Gastrocnemius medialis (tissue), 4 donors: ENCODE results near the gene SH2B3. TPM values are rescaled to one million over a fixed set of nuclear protein-coding genes. Genes with fewer than 3 reads are reported as not detected.
A peak's percentile ranks its signal among the peaks of the same experiment; 100 is the strongest.

Experiments used
- ATAC-seq, 2 donors: fragments of 150-250 bp; one replicate each; pipeline ENCODE4 v1.9.1; 2016
- DNase-seq, 2 donors: peaks; one replicate each; pipeline ENCODE4 v3.0.0-alpha.2; 2019
- H3K27ac ChIP-seq, 4 donors: fragments of 200-600 bp; sonication (generic); 1 replicate in 1 of 4; 2 replicates in 3 of 4; pipeline ENCODE4 v1.5.1; 2016 to 2018; ENCODE audit warnings: mild to moderate bottlenecking in 2 of 4, moderate library complexity in 1 of 4
- H3K27me3 ChIP-seq, 3 donors: fragments of 200-600 bp; sonication (generic) in 2 of 3; 1 replicate in 1 of 3; 2 replicates in 2 of 3; pipeline versions ENCODE4 v1.5.1 to v1.6.0; 2016 to 2019; ENCODE audit warnings: mild to moderate bottlenecking in 1 of 3, moderate library complexity in 1 of 3
- H3K36me3 ChIP-seq, 2 donors: fragments of 200-600 bp; sonication (generic) in 1 of 2; one replicate each; pipeline ENCODE4 v1.5.1; 2017 to 2018
- H3K4me1 ChIP-seq, 2 donors: fragments of 200-600 bp; sonication (generic) in 1 of 2; one replicate each; pipeline ENCODE4 v1.5.1; 2016 to 2017; ENCODE audit warnings: mild to moderate bottlenecking in 2 of 2
- H3K4me3 ChIP-seq, 4 donors: fragments of 200-600 bp; sonication (generic) in 3 of 4; 1 replicate in 1 of 4; 2 replicates in 3 of 4; pipeline ENCODE4 v1.5.1; 2016 to 2019; ENCODE audit warnings: mild to moderate bottlenecking in 2 of 4
- H3K9me3 ChIP-seq, 3 donors: fragments of 200-600 bp; sonication (generic) in 2 of 3; 1 replicate in 1 of 3; 2 replicates in 2 of 3; pipeline ENCODE4 v1.5.1; 2016 to 2019
- CTCF ChIP-seq, 5 experiments: fragments of 450-650 bp in 3 of 5; fragments of 200-600 bp in 2 of 5; sonication (generic) in 2 of 5; IDR thresholded peaks in 4 of 5; conservative IDR thresholded peaks in 1 of 5; 1 replicate in 4 of 5; 2 replicates in 1 of 5; pipeline ENCODE4 v1.5.1; 2016 to 2019; ENCODE audit warnings: antibody characterized with exemption in 5 of 5, mild to moderate bottlenecking in 3 of 5, moderate library complexity in 3 of 5
- POLR2A ChIP-seq, 2 donors: fragments of 450-650 bp; IDR thresholded peaks; one replicate each; pipeline ENCODE4 v1.6.1; 2017; ENCODE audit warnings: antibody characterized with exemption in 2 of 2, mild to moderate bottlenecking in 2 of 2, moderate library complexity in 2 of 2
- in situ Hi-C, 4 donors: fragments of 200-750 bp; cut with MboI; loops; one replicate each; pipeline versions ENCODE4 v1.15.0 to v1.8.0; 2017; ENCODE audit warnings: low sequenced_read_pairs in 4 of 4
- intact Hi-C: fragments of 100-400 bp; cut with DNase I; formaldehyde crosslinking; loops from one replicate; pipeline ENCODE4 v1.15.1; 2023; ENCODE audit warnings: low total_unique reads
- total RNA-seq, 4 donors: library from RNA; depleted of rRNA; stranded (reverse); fragments of >200 nt; gene quantifications; one replicate each; pipeline versions ENCODE4 v1.1.0 to v1.2.3, GENCODE V29; 2016

SH2B3 gene
- total RNA-seq = 10 to 100 TPM; 10.4 to 20.0 (median 15.5) TPM

GRCh38 chr12:111405859-111406473 is at the start of gene SH2B3:
TSS of gene SH2B3 (plus strand) at chr12:111405923. CDS start at chr12:111418146, 12,223 bp downstream.
- ATAC-seq = peak; percentile 37 to 42
- H3K27me3 ChIP-seq = no peaks in the 10 kb centered on the region
- peaks cover 49 to 58% of the 10 kb centered on the region in 2 donors for H3K4me1 ChIP-seq
- H3K9me3 ChIP-seq = no peaks in the 10 kb centered on the region
- in situ Hi-C loops (no loop called here), intact Hi-C loops (loop anchor here (2.0 to 5.0 kb wide), 4 partner anchors 37 to 361 kb away; partner anchors contain the start of genes ACAD10, ALDH2, BRAP and PHETA1)
- H3K27ac ChIP-seq = peak within 1 kb of the TSS; percentile 71 to 83 (median 83)
- TF ChIP-seq POLR2A (IDR thresholded peaks at IDR 0.05) (peak; percentile 85 to 87), CTCF (IDR thresholded peaks at IDR 0.05 in 4 of 5, conservative IDR thresholded peaks at IDR 0.05 in 1 of 5) (no peak)
- no peak for DNase-seq
- H3K36me3 ChIP-seq = no peaks in the 10 kb centered on the region
- peak within 1 kb of the TSS; percentile 64 to 78 (median 68) for H3K4me3 ChIP-seq

GRCh38 chr12:111359231-111359913 is 46.4 kb upstream of the SH2B3 start:
- no peak overlapping the region for H3K27ac ChIP-seq
- DNase-seq (no peak), ATAC-seq (no peak)
- H3K4me1 ChIP-seq = no peaks in the 10 kb centered on the region
- peaks cover 0 to 3% (median 2%) of the 10 kb centered on the region in 3 donors for H3K27me3 ChIP-seq
- intact Hi-C loops (no loop called here), in situ Hi-C loops (no loop called here)
- H3K36me3 ChIP-seq = no peaks in the 10 kb centered on the region
- no peak for TF ChIP-seq POLR2A (IDR thresholded peaks at IDR 0.05)
- TF ChIP-seq CTCF (IDR thresholded peaks at IDR 0.05 in 4 of 5, conservative IDR thresholded peaks at IDR 0.05 in 1 of 5) = no peak
- H3K4me3 ChIP-seq = no peak overlapping the region
- H3K9me3 ChIP-seq = no peaks in the 10 kb centered on the region

- in situ Hi-C loops (no loop called here), intact Hi-C loops (no loop called here)
- no peak overlapping the region for H3K27ac ChIP-seq
- ATAC-seq (no peak), DNase-seq (no peak)
- no peaks in the 10 kb centered on the region for H3K4me1 ChIP-seq
- H3K27me3 ChIP-seq = peaks cover 0 to 3% (median 2%) of the 10 kb centered on the region in 3 donors
- no peaks in the 10 kb centered on the region for H3K9me3 ChIP-seq
- TF ChIP-seq POLR2A (IDR thresholded peaks at IDR 0.05) (no peak), CTCF (IDR thresholded peaks at IDR 0.05 in 4 of 5, conservative IDR thresholded peaks at IDR 0.05 in 1 of 5) (no peak)
- no peak overlapping the region for H3K4me3 ChIP-seq
- no peaks in the 10 kb centered on the region for H3K36me3 ChIP-seq
Measured at GRCh38 chr12:111359914-111360276, 45.8 kb upstream of the SH2B3 start.

GRCh38 chr12:111360325-111360930 is 45.3 kb upstream of the SH2B3 start:
- no peaks in the 10 kb centered on the region for H3K36me3 ChIP-seq
- intact Hi-C loops (no loop called here), in situ Hi-C loops (no loop called here)
- no peak overlapping the region for H3K4me3 ChIP-seq
- no peaks in the 10 kb centered on the region for H3K4me1 ChIP-seq
- no peaks in the 10 kb centered on the region for H3K9me3 ChIP-seq
- DNase-seq (no peak), ATAC-seq (no peak)
- no peak for TF ChIP-seq POLR2A (IDR thresholded peaks at IDR 0.05)
- TF ChIP-seq CTCF (IDR thresholded peaks at IDR 0.05 in 4 of 5, conservative IDR thresholded peaks at IDR 0.05 in 1 of 5) = no peak
- peaks cover 0 to 3% (median 2%) of the 10 kb centered on the region in 3 donors for H3K27me3 ChIP-seq
- no peak overlapping the region for H3K27ac ChIP-seq
